Measurements from ENCODE around the gene MAGI1.

Gene MAGI1

DNA sequence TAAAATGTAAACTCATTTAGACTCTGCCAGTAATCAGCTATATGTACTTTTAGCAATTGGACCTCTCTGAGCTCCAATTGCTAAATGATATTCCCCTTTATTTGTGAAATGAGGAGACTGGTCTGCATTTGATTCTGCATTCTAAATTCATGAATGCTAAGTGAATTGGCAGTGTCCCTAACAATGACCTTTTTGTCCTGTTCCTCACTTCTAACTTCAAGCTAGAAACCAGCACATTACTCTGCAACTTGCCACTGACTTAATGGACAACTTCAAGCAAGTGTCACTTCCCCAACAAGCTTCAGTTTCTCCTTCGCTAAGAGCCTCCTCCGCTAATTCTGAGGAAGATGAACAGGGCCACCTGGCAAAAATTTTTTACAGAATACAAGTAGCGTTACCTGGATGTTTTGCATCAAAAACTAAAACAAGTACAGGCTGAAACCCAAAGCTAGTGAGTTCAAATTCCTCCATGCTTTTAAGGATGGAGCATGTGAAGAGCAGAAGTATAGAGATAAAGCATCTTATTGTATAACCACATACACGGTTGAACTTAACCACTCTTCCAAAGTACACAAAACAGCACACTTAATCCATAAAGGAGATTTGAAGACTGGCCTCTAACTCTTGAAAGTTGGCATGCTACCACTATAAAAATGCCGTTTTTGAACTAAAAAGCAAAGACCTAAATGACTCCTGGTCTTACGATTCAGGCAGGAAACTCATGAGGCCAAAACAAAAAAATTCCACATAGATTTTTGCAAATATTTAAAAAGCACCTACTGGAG, 207.6 kb downstream of the MAGI1 start:
- ATAC-seq, result no peak

DNA sequence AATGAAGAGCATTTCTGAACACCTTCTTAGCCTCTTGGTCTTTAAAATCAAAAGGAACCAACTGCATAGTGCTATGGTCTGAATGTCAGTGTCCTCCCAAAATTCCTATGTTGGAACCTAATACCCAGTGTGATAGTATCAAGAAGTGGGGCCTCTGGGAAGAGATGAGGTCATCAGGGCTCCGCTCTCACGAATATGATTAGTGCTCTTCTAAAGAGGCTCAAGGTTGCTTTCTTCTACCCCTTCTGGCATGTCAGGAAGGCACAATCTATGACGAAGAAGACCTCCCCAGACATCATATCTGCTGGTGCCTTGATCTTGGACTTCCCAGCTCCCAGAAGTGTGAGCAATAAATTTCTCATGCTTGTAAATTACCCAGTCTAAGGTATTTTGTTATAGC, 209.5 kb downstream of the MAGI1 start:
- ATAC-seq, result no peak

DNA sequence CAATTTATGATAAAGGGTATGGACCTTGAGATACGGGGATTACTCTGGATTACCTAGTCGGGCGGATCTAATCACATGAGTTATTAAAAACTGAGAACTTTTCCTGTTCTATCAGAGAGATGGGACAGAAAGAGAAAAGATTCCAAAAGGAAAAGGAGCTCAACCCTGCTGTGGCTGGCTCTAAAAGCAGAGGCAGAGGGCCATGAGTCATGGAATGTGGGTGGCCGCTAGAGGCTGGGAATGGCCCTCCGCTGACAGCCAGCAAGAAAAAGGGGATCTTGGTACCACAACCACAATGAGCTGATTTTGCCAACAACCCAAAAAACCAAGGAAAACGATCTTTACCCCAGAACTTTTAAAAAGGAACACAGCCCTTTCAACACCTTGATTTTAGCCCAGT, 210.0 kb downstream of the MAGI1 start:
- ATAC-seq, result no peak

DNA sequence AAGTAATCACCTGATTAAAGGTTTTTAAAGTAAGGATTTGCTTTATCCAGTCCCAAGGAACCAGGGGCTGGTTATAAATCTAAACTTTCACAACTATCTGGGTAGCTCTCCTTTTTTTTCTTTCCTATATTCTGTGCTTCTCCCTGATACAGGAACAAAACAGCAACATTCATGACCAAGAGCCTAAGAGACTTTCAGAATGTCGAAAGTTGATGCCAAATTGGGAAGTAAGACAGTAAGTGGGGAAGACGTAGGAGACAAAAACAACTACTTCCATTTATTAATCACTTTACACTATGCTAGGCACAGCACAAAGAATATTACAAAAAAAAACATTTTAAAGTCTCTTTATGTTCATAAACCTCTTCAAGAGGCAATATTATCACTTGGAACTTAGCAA, 211.6 kb downstream of the MAGI1 start:
- ATAC-seq, result no peak

DNA sequence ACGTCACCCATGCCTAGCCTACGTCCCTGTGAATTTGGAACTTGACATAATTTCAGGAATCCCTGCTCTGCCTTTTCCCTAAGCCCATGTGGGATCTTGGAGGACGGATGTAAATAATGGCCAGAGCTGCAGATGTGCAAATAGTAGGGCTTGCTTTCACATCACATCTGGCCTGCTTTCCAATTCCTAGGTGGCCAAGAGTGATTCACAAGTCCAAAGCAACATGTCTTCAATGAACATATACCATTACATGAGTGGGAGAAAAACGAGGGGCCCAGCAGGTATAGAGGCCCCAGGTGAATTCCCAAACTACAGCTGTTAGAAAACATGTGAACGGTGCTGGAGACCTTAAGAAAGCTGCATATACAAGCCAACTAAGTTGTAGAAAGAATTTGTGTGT, 214.6 kb downstream of the MAGI1 start:
- no peak for ATAC-seq

DNA sequence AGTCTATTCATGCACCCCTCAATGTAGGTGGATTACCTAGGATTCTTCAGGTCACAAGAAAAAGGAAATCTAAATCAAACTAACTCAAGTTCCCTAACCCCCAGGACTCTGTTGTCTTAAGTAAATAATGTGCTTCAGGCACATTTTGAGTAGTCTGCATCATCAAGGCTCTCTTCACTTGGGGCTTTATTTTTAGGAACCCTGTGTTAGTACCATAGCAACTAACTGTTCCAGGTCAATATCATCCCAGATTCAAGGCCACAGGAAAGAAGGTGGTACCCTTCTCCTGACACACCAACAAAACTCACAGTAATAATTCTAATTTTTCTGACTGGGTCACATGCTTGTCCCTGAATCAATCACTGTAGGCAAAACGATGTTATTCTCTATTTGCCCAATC, 218.1 kb downstream of the MAGI1 start:
- ATAC-seq, result no peak

DNA sequence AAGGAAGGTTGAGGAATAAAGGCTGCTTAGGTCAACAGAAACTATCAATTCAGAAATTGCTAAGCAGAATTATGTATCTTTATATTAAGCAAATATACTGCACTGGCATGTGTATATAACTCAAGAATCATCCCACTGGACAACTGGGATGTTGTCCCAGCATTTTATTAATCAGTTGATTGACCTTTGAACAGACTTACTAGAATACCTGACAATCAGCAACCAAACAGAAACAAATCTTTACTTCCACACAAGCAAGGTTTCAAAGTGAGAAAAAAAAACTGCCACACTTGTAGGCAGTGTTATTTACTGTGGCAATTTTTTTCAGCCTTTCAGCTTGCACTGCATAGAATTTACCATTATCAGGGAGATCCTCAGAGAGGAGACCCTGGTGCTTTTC, 218.8 kb downstream of the MAGI1 start:
- ATAC-seq, result no peak

DNA sequence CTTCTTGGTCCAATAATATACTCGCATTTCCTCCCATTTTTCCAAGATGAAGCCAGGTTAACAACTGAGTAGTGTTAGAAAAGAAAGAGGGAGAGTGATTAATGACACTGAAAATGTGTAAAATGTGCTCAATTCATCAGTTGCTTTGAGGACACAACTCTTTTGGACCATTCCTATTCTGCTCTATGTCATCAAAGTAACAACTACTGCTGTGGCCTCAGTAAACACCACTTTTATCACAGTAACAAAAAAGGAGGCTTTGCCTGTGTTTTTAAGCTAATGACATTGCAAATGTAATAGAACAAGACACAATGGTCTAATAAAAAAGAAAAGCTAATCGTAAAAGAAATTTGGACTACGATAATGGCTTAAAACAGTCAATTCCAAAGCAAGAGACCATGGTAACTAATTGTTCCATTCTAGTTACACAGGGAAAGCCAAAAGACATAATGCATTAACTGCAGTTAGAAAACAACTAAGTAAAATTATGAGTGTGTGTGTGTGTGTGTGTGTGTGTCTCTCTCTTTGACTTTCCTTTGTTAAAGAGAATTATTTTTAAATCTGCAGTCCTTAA, 221.1 kb downstream of the MAGI1 start:
- no peak for ATAC-seq

DNA sequence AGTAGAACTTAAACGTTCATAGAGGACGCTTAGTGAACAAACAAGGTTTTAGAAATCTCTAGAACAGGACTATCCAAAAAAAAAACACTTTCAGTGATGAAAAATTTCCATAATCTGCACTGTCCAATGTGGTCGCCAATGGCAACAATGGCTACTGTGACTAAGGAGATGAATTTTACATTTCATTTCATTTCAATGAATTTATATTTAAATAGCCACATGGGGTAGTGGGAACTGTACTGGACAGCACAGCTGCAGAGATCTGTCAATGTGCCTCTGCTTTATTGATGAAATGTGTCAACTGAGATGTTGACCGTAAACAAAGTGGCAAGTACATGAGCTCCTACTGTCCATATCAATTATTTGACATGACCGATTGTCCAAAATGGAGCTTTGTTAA, 222.5 kb downstream of the MAGI1 start:
- no peak for ATAC-seq

DNA sequence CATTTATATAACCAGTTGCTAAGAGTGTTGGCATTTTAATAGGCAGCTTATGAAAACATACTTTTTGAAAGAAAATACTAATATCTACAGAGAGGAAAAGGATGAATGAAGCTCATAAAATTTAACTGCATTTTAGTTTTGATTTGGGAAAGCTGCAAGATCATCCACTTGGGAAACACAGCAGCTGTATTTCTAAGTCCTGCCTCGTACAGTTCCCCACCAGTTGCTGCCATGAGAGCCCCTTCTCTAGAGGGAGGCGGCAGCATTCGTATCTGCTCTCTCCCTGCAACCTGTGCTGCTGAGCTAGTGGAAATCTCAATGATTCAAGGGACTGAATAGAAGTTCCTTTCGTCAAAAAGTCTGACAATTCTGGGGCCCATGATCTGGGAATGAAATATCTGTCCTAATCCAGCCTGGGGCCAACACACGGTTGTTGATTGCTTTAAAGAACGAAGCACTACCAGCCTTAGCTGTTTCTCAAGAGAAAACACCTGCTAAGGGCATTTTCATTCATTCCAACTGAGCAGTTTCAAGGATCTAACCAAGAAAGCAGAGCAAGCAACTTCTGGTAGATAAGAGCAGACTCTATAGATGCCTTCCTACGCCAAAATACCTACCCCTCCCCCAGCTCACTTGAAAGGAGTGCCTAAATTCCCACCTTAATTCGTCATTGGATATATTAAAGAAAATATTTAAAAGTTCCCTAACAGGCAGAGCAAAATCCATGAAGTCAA, 223.7 kb downstream of the MAGI1 start:
- no peak for ATAC-seq

DNA sequence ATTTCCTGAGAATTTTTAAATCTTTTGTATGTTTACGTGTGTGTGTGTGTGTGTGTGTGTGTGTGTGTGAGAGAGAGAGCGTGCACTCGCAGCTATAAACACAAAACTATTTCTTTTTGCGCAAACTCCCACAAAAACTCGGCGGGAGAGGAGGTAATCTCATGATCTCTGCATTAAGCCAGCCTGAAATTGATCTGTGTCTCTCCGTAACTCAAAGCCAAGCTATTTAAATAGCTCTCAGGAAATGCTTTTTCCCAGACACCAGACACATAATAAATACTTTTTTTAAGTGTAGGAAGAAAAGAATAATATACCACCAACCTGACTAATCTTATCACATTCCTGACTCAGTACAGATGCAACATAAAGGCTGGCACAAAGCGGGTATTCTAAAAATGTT, 226.8 kb downstream of the MAGI1 start:
- no peak for ATAC-seq

DNA sequence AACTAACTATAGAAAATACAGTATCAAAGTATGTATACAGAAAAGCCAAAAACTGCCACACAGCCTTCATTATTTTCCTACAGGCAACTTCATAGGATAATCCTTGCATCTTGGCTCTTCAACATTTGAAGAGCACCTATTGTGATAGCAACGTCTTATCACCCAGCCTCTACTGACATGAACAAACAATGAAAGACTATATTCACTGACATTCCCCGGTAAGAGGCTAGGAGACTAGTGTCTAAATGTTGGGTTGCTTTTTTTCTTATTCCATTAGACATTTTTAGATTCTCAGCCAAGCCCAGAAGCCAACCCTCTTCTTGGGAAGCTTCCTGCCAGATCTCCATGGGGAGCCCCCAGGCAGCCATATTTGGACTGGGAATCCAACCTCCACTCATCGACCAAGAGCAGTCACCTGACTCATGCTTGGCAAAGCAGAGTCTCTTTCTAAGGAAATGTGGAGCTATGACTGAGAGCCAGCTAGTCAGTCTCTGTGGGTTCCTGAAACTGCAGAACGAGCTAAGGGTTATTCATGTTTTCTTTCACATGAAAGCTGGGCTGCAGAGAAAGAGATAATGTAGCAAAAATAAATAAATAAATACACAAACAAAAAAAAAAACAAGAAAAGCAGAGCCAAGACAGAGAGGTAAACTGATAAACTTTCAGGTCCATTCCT, 227.5 kb downstream of the MAGI1 start:
- no peak for ATAC-seq

DNA sequence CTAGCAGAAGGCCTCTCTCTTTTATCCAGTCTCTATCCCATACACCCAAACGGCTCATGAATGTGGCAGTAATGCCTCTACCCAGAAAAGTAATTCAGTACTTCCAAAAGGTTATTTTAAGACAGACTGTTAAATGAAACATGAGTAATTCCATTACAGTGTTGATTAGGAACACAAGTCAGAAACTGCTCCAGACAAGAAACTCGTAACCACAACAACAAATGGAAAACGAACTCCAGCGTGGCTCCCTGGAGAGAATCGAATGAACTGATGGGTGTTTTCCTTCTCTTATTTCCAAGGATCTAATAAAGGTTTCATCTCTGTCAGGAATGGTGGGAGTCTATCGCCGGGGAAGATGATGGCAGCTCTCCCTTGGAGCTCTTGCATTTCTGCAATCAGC, 228.4 kb downstream of the MAGI1 start:
- no peak for ATAC-seq

DNA sequence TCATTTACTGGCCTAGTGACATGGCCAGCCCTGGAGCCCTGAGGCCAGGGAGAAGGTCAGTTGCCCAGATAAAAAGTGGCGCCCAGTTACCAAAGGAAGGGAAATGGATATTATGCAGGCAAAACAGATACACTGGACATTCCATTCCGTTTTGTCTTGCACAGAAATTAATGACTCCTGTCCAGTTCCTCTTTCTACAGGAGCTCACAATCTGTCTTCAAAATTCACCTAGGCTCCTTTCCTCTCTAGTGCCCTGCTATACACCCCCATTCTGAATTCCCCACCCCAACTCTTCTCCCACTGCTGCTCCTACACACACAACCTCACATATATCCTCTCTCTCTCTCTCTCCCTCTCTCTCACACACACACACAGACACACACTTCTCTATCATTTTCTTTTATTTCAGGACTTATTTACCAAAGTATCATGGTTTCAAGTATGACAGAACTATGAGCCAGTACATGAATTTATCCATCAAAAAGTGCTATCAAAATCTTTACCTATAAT, 229.0 kb downstream of the MAGI1 start:
- no peak for ATAC-seq

DNA sequence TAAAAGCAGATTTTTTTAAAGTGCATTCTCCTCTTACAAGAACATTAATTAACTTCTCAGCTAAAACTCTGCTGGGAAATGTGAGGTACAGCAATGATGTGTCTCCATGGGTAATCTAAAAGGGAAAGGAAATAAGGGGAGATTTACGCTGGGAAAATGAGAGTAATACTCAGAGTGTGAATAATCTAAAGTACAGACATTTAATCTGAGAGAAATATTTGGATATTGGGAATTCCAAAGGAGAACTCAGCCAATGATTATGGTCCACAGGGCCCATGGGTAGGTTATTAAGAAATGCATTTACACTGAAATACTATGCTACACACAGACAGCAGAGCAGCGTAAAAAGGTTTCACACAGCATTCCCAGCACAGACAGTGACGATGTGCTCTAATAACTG, 229.9 kb downstream of the MAGI1 start:
- no peak for ATAC-seq

DNA sequence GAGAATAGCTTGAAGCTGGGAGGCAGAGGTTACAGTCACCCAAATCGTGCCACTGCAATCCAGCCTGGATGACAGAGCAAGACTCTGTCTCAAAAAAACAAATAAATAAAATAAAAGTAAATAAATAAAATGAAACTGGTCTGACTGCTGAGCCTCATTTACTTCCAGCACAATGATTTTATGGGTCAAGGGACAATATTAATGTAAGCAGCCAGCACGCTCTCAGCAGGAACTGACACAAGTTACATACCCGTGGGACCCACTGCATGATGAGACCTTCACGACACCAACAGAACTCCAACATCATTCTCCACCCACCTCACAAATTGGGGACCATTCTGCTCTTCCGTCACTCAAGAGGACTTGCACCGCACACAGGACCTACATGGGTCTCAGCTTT, 230.3 kb downstream of the MAGI1 start:
- no peak for ATAC-seq

DNA sequence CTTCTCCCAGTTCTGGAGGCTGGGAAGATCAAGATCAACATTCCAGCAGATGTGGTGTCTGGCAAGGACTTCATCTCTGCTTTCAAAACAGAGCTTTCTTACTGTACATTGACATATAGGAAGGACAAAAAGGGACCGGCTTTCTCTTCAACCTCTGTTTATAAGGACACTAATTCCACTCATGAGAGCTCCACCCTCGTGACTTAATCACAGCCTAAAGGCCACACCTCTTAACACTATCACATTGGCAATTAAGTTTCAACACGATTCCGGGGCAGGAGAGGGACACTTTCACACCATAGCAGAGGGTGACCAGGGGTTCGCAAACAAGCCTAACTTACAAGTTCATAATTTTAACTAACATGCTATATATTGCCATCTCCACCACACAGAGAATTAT, 231.5 kb downstream of the MAGI1 start:
- no peak for ATAC-seq

DNA sequence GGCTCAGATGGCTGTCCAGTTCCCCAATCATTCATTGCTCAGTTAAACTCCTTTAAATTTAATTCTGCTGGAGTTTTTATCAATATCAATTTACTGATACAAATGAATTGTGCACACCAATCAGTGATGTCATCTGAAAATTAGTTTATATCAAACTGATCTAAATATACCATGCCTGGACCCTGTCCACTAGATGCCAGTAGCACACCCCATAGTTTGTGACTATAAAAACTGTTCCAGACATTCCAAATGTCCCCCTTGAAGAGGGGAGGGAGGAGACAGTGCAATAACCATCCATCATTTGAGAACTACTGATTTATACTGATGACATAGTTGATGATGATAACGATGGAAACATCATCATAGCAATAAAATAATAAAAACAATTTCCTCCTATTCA, 232.1 kb downstream of the MAGI1 start:
- ATAC-seq, result no peak

DNA sequence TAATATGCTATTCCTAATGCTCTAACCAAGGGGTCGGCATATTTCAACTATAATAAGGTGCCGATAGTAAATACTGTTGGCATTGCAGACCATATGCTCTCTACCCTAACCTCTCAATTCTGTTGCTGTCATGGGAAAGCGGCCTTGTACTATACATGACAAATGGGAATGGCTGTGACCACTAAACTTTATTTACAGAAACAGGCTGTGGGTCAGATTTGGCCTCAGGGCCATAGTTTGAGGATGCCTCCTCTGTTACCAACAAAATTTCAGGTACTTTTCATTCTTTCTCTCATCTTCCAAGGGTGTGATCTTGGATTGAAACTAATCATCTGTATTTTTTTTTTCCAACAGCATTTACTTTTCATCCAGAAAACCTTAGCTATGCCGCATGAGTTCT, 242.0 kb downstream of the MAGI1 start:
- no peak for ATAC-seq

DNA sequence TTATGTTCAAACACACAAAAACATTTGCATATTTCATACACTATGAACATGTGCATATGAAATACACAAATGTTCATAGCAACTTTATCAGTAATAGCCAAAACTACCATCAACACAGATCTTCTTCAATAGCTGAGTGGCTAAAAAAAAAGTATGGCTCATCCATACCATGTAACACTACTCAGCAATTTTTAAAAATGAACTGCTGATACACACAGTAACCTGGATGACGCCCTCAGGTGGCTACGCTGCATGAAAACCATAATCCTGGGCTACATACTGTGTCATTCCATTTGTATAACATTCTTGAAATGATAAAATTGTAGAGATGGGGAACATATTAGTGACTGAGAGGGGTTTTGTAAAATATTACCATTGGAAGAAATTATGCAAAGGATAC, 243.6 kb downstream of the MAGI1 start:
- ATAC-seq, result no peak

DNA sequence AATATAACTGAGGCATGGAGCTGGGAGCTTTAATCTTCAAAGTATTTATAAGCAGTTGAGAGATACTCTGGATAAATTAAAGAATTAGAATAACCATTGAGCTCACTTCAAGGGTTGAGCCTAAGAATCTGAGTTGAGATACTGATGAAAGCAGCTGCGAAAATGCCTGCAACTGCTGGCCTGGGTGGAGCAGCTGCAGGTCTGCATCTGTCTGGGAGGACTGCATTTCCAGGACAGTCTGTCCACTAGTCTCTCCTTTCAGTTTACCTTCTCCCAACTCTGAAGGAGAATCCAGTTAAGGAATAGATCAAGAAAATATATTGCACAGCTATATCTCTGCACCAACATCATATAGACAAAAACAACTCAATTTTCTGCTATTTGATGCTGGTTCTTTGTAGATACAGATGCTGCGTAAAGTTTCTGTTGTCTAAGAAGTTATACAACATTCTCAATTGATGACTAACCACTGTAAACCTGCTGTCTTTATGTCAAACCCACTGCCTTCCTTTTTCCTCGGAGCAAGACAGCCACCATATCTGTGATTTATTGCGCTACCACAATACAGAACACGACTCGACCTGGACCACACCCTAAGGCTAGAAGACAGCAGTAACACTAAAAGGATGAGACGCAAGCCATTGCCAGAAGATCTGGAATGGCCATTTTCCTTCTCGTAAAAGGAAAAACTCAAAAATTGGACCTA, 245.1 kb downstream of the MAGI1 start:
- no peak for ATAC-seq

DNA sequence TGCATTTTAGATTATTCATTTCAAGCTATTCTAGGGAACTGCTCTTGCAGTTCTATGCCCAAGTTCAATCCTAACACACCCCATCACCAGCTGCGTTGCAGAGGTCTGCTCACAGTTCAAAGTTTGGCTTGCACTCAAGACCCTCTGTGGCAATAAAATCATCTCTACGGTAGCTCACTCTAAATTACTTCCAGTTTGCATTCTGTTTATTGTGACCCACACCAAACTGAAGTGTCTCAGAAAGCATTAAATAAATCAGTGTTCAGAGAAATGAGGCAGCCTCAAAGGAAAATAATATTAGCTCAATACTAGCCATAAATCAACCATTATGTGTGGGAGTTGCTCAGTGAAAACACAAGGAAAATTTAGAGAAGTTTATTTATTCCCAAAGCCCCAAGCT, 250.3 kb downstream of the MAGI1 start:
- no peak for ATAC-seq

DNA sequence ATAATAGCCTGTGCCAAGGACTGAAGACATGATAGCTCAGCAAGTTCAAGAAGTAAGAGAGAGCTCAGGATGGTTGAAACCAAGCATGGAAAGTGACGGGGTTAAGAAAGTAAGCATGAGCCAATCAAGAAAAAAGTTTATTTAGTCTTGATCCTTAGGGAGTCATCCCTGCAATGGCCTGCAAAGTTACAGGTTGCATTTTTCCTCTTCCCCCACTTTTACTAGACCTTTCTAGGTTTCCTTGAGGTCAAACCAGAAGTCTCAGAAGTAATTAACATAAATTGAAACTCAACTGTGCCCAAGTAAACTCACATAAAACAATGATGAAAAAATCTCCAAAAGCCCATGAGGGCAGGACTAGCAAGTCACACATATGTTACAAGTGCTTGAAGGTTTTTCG, 250.9 kb downstream of the MAGI1 start:
- no peak for ATAC-seq
